ENCODE measurements around the gene HIVEP3.
"Not testable (repeated sequence)": the region's sequence is repeated elsewhere in the genome, so short reads cannot be mapped to it uniquely, and the experiment has no call there.

HIVEP3 gene

GRCh38 chr1:41574842-41575241 lies 343.9 kb downstream of the HIVEP3 start:
- DNase-seq (ENCODE audit: extremely low read depth in 1 of 2, low read depth in 1 of 2), result no peak

GRCh38 chr1:41573785-41574713 lies 344.7 kb downstream of the HIVEP3 start:
- peak; percentile 52 to 69 for DNase-seq (ENCODE audit: extremely low read depth in 1 of 2, low read depth in 1 of 2)

- no peak for DNase-seq (ENCODE audit: extremely low read depth in 1 of 2, low read depth in 1 of 2)
Observed at GRCh38 chr1:41573194-41573593, 345.5 kb downstream of the HIVEP3 start.

- DNase-seq (ENCODE audit: extremely low read depth in 1 of 2, low read depth in 1 of 2), result no peak
Observed at GRCh38 chr1:41572224-41572623, 346.5 kb downstream of the HIVEP3 start.

- DNase-seq (ENCODE audit: extremely low read depth in 1 of 2, low read depth in 1 of 2), result no peak
Observed at GRCh38 chr1:41571041-41571440, 347.7 kb downstream of the HIVEP3 start.

- no peak for DNase-seq (ENCODE audit: extremely low read depth in 1 of 2, low read depth in 1 of 2)
Observed at GRCh38 chr1:41568204-41568603, 350.5 kb downstream of the HIVEP3 start.

GRCh38 chr1:41566969-41567368 lies 351.8 kb downstream of the HIVEP3 start:
- no peak for DNase-seq (ENCODE audit: extremely low read depth in 1 of 2, low read depth in 1 of 2)

- no peak for DNase-seq (ENCODE audit: extremely low read depth in 1 of 2, low read depth in 1 of 2)
Observed at GRCh38 chr1:41566274-41566885, 352.3 kb downstream of the HIVEP3 start.

GRCh38 chr1:41564741-41565475 lies 353.8 kb downstream of the HIVEP3 start:
- no peak for DNase-seq (ENCODE audit: extremely low read depth in 1 of 2, low read depth in 1 of 2)

GRCh38 chr1:41562328-41562727 lies 356.4 kb downstream of the HIVEP3 start:
- DNase-seq (ENCODE audit: extremely low read depth in 1 of 2, low read depth in 1 of 2), result no peak

- DNase-seq (ENCODE audit: extremely low read depth in 1 of 2, low read depth in 1 of 2), result no peak
Observed at GRCh38 chr1:41560931-41561330, 357.8 kb downstream of the HIVEP3 start.

GRCh38 chr1:41560496-41560895 lies 358.2 kb downstream of the HIVEP3 start:
- DNase-seq (ENCODE audit: extremely low read depth in 1 of 2, low read depth in 1 of 2), result no peak

- no peak for DNase-seq (ENCODE audit: extremely low read depth in 1 of 2, low read depth in 1 of 2)
Observed at GRCh38 chr1:41559331-41559730, 359.4 kb downstream of the HIVEP3 start.

GRCh38 chr1:41558761-41559171 lies 360.0 kb downstream of the HIVEP3 start:
- DNase-seq (ENCODE audit: extremely low read depth in 1 of 2, low read depth in 1 of 2), result no peak

GRCh38 chr1:41557751-41558455 lies 360.8 kb downstream of the HIVEP3 start:
- DNase-seq (ENCODE audit: extremely low read depth in 1 of 2, low read depth in 1 of 2), result no peak

- not testable (repeated sequence) for DNase-seq (ENCODE audit: extremely low read depth in 1 of 2, low read depth in 1 of 2)
Observed at GRCh38 chr1:41554746-41555145, 364.0 kb downstream of the HIVEP3 start.

GRCh38 chr1:41547781-41548560 lies 370.8 kb downstream of the HIVEP3 start:
- DNase-seq (ENCODE audit: extremely low read depth in 1 of 2, low read depth in 1 of 2), result no peak

GRCh38 chr1:41547336-41547735 lies 371.4 kb downstream of the HIVEP3 start:
- no peak for DNase-seq (ENCODE audit: extremely low read depth in 1 of 2, low read depth in 1 of 2)

- no peak for DNase-seq (ENCODE audit: extremely low read depth in 1 of 2, low read depth in 1 of 2)
Observed at GRCh38 chr1:41546833-41547135, 371.9 kb downstream of the HIVEP3 start.
